NB4 (cell line): Measurements from ENCODE around the gene BTBD9.
"Not testable (repeated sequence)": the region's sequence is repeated elsewhere in the genome, so short reads cannot be mapped to it uniquely, and the experiment has no call there.

Experiments
- DNase-seq: peaks from one replicate; pipeline ENCODE4 v3.0.0; 2010; ENCODE audit warnings: low read depth
- H3K4me3 ChIP-seq: one replicate; pipeline ENCODE4 v1.5.1; 2011; ENCODE audit warnings: mild to moderate bottlenecking, low read depth, low read length, moderate library complexity
- CTCF ChIP-seq: IDR thresholded peaks from one replicate; pipeline ENCODE4 v1.5.1; 2012; ENCODE audit warnings: low read depth, low read length
- MAX ChIP-seq: IDR thresholded peaks from 2 replicates; pipeline ENCODE4 v1.6.1; 2011; ENCODE audit warnings: low read depth, low read length
- MYC ChIP-seq: IDR thresholded peaks from 2 replicates; pipeline ENCODE4 v1.6.1; 2011; ENCODE audit warnings: low read depth, low read length
- POLR2A ChIP-seq: IDR thresholded peaks from 2 replicates; pipeline ENCODE4 v1.6.1; 2011; ENCODE audit warnings: mild to moderate bottlenecking; ENCODE audit not compliant: insufficient read length; ENCODE audit errors: extremely low read depth

Gene BTBD9

GRCh38 chr6:38636027-38636426 is 3.7 kb downstream of the BTBD9 start:
- H3K4me3 ChIP-seq = no peak overlapping the region
- DNase-seq = no peak
- no peak for TF ChIP-seq POLR2A
- TF ChIP-seq MYC = no peak
- TF ChIP-seq CTCF = no peak
- no peak for TF ChIP-seq MAX

GRCh38 chr6:38634518-38634917 is 5.2 kb downstream of the BTBD9 start:
- DNase-seq = no peak
- no peak overlapping the region for H3K4me3 ChIP-seq
- TF ChIP-seq MYC (no peak), CTCF (no peak), POLR2A (no peak), MAX (no peak)

GRCh38 chr6:38632490-38632889 is 7.2 kb downstream of the BTBD9 start:
- H3K4me3 ChIP-seq = no peak overlapping the region
- DNase-seq = no peak
- TF ChIP-seq POLR2A (no peak), MYC (no peak)

- DNase-seq = no peak
- TF ChIP-seq MAX = no peak
- no peak for TF ChIP-seq MYC
- TF ChIP-seq POLR2A = no peak
- no peak for TF ChIP-seq CTCF
- no peak overlapping the region for H3K4me3 ChIP-seq
Observed at GRCh38 chr6:38631186-38631783, 8.4 kb downstream of the BTBD9 start.

GRCh38 chr6:38625217-38625616 is 14.5 kb downstream of the BTBD9 start:
- DNase-seq = no peak
- H3K4me3 ChIP-seq = no peak overlapping the region
- no peak for TF ChIP-seq POLR2A
- no peak for TF ChIP-seq MYC
- TF ChIP-seq MAX = no peak

GRCh38 chr6:38619342-38619741 is 20.4 kb downstream of the BTBD9 start:
- DNase-seq, H3K4me3 ChIP-seq: not testable (repeated sequence)

- not testable (repeated sequence) for H3K4me3 ChIP-seq, DNase-seq
Observed at GRCh38 chr6:38618301-38618700, 21.4 kb downstream of the BTBD9 start.

GRCh38 chr6:38617856-38618255 is 21.9 kb downstream of the BTBD9 start:
- DNase-seq = no peak
- no peak for TF ChIP-seq MAX
- TF ChIP-seq MYC = no peak
- TF ChIP-seq POLR2A = no peak
- TF ChIP-seq CTCF = no peak
- no peak overlapping the region for H3K4me3 ChIP-seq
